GM23248 (cell line): Measurements from ENCODE around the gene EML4. TPM values are rescaled to one million over a fixed set of nuclear protein-coding genes. Genes with fewer than 3 reads are reported as not detected.
A peak's percentile ranks its signal among the peaks of the same experiment; 100 is the strongest.

Experiments
- DNase-seq: peaks from one replicate; pipeline ENCODE4 v3.0.0-alpha.2; 2015
- H2AFZ ChIP-seq: fragments of 200-600 bp; sonication (generic); 2 replicates; pipeline ENCODE4 v1.6.1; 2016; ENCODE audit warnings: antibody characterized with exemption
- H3F3A ChIP-seq: fragments of 200-600 bp; sonication (generic); 2 replicates; pipeline ENCODE4 v1.6.1; 2016; ENCODE audit warnings: mild to moderate bottlenecking, antibody characterized with exemption, mixed run types; ENCODE audit not compliant: insufficient read depth
- H3K27ac ChIP-seq: fragments of 200-600 bp; sonication (generic); 2 replicates; pipeline ENCODE4 v1.5.1; 2016; ENCODE audit warnings: mild to moderate bottlenecking
- H3K27me3 ChIP-seq: fragments of 200-600 bp; sonication (generic); replicated peaks from 2 replicates; pipeline ENCODE4 v1.6.1; 2016; ENCODE audit warnings: mild to moderate bottlenecking; ENCODE audit not compliant: insufficient read depth
- H3K36me3 ChIP-seq: fragments of 200-600 bp; sonication (generic); 2 replicates; pipeline ENCODE4 v1.6.1; 2016; ENCODE audit warnings: low read depth, mild to moderate bottlenecking
- H3K4me1 ChIP-seq: fragments of 200-600 bp; sonication (generic); 2 replicates; pipeline ENCODE4 v1.6.1; 2016; ENCODE audit warnings: mild to moderate bottlenecking; ENCODE audit not compliant: insufficient read depth
- H3K4me2 ChIP-seq: fragments of 200-600 bp; sonication (generic); one replicate; pipeline ENCODE4 v1.6.1; 2016; ENCODE audit warnings: mild to moderate bottlenecking; ENCODE audit not compliant: unreplicated experiment
- H3K4me3 ChIP-seq: fragments of 200-600 bp; sonication (generic); 2 replicates; pipeline ENCODE4 v1.5.1; 2016; ENCODE audit warnings: mild to moderate bottlenecking
- H3K79me2 ChIP-seq: fragments of 200-600 bp; sonication (generic); 2 replicates; pipeline ENCODE4 v1.6.1; 2016; ENCODE audit warnings: mild to moderate bottlenecking; ENCODE audit not compliant: insufficient read depth
- H3K9ac ChIP-seq: fragments of 200-600 bp; sonication (generic); 2 replicates; pipeline ENCODE4 v1.6.1; 2016; ENCODE audit warnings: mild to moderate bottlenecking
- H3K9me2 ChIP-seq: fragments of 200-600 bp; sonication (generic); 2 replicates; pipeline ENCODE4 v1.6.1; 2016; ENCODE audit warnings: mixed run types, mild to moderate bottlenecking, moderate library complexity; ENCODE audit not compliant: insufficient read depth
- H3K9me3 ChIP-seq: fragments of 200-600 bp; sonication (generic); one replicate; pipeline ENCODE4 v1.6.1; 2017; ENCODE audit warnings: low read depth
- H4K20me1 ChIP-seq: fragments of 200-600 bp; sonication (generic); 2 replicates; pipeline ENCODE4 v1.6.0; 2016; ENCODE audit not compliant: insufficient read depth
- EZH2 ChIP-seq: fragments of 200-600 bp; sonication (generic); IDR thresholded peaks from 2 replicates; pipeline ENCODE4 v1.6.1; 2018; ENCODE audit warnings: antibody characterized with exemption, mild to moderate bottlenecking; ENCODE audit not compliant: insufficient read depth, poor library complexity, severe bottlenecking
- EZH2phosphoT487 ChIP-seq: fragments of 200-600 bp; sonication (generic); IDR thresholded peaks from 2 replicates; pipeline ENCODE4 v1.6.1; 2018; ENCODE audit warnings: antibody characterized with exemption, moderate library complexity, mild to moderate bottlenecking, low read depth; ENCODE audit not compliant: insufficient read depth
- WGBS, 2 experiments: methylation state at CpG; one replicate each; pipeline ENCODE4 v1.1.6; 2015 to 2017; ENCODE audit warnings: low lambda C conversion rate in 2 of 2, low coverage in 1 of 2; ENCODE audit errors: missing lambda C conversion rate in 2 of 2; 5-methylcytosine and 5-hydroxymethylcytosine counted together
- in situ Hi-C: fragments of 300-500 bp; cut with MboI; formaldehyde crosslinking; loops from 2 replicates; pipeline ENCODE4 v1.15.0; 2020
- polyA plus RNA-seq: library from polyadenylated mRNA; unstranded; fragments of >200 nt; fragmentation: Nextera tagmentation; extraction: Ambion mirVana; gene quantifications from 2 replicates; pipeline ENCODE4 v1.2.1, GENCODE V29; 2016
- total RNA-seq: library from RNA; depleted of rRNA; stranded (reverse); fragments of >200 nt; shearing (Covaris generic); gene quantifications from 2 replicates; pipeline ENCODE4 v1.2.3, GENCODE V29; 2014

Gene EML4
- total and polyA plus RNA-seq, 2 experiments from 2014 or later: 19.3 to 21.7 TPM

- WGBS, 2 experiments: 93 to 100% methylated on average over 1 of the region's 1 CpG
- Histone ChIP-seq H3K4me3 (no peak overlapping the region), H3F3A (no peaks in the 10 kb centered on the region), H3K9me3 (no peaks in the 10 kb centered on the region), H4K20me1 (no peaks in the 10 kb centered on the region), H3K79me2 (peaks cover 89% of the 10 kb centered on the region), H3K9me2 (no peaks in the 10 kb centered on the region), H3K27ac (no peak overlapping the region), H3K36me3 (no peaks in the 10 kb centered on the region), H3K4me1 (peaks cover 16% of the 10 kb centered on the region), H3K4me2 (peak overlapping the region; percentile 25), H3K9ac (no peak overlapping the region), H3K27me3 (no peaks in the 10 kb centered on the region), H2AFZ (no peak overlapping the region)
- DNase-seq: no peak
- in situ Hi-C loops: no loop called here
- no peak for TF ChIP-seq EZH2phosphoT487
- TF ChIP-seq EZH2: no peak
Observed at GRCh38 chr2:42186366-42186765, 17.2 kb downstream of the EML4 start.

- WGBS, 2 experiments: 91 to 96% methylated on average over 7 to 8 of the region's 8 CpGs
Observed at GRCh38 chr2:42186945-42187632, 17.9 kb downstream of the EML4 start.

GRCh38 chr2:42187886-42188285 is 18.7 kb downstream of the EML4 start:
- Histone ChIP-seq H3K36me3 (no peaks in the 10 kb centered on the region), H3K27ac (no peak overlapping the region), H3K79me2 (peaks cover 89% of the 10 kb centered on the region), H3K4me2 (no peak overlapping the region), H3F3A (no peaks in the 10 kb centered on the region), H3K9me3 (no peaks in the 10 kb centered on the region), H4K20me1 (no peaks in the 10 kb centered on the region), H3K9me2 (no peaks in the 10 kb centered on the region), H3K9ac (no peak overlapping the region), H3K27me3 (no peaks in the 10 kb centered on the region), H2AFZ (no peak overlapping the region), H3K4me3 (no peak overlapping the region), H3K4me1 (peaks cover 16% of the 10 kb centered on the region)
- TF ChIP-seq EZH2 (no peak), EZH2phosphoT487 (no peak)
- 92 to 94% methylated on average over 3 of the region's 3 CpGs for WGBS, 2 experiments
- DNase-seq: no peak
- in situ Hi-C loops: no loop called here

More at GRCh38 chr2:42186945-42187632, 17.9 kb downstream of the EML4 start:
- H4K20me1 ChIP-seq: no peaks in the 10 kb centered on the region
- H3K27ac ChIP-seq: no peak overlapping the region
- H3K79me2 ChIP-seq: peaks cover 89% of the 10 kb centered on the region
- no peaks in the 10 kb centered on the region for H3K9me2 ChIP-seq
- no peak overlapping the region for H3K4me2 ChIP-seq
- TF ChIP-seq EZH2 (no peak), EZH2phosphoT487 (no peak)
- no peak for DNase-seq
- in situ Hi-C loops: no loop called here
- H3K36me3 ChIP-seq: no peaks in the 10 kb centered on the region
- H3K27me3 ChIP-seq: no peaks in the 10 kb centered on the region
- no peak overlapping the region for H3K4me3 ChIP-seq
- H3K9me3 ChIP-seq: no peaks in the 10 kb centered on the region
- no peak overlapping the region for H2AFZ ChIP-seq
- H3K9ac ChIP-seq: no peak overlapping the region
- no peaks in the 10 kb centered on the region for H3F3A ChIP-seq
- peaks cover 16% of the 10 kb centered on the region for H3K4me1 ChIP-seq

- TF ChIP-seq EZH2phosphoT487 (no peak), EZH2 (no peak)
- no peak for DNase-seq
- Histone ChIP-seq H3K9me2 (no peaks in the 10 kb centered on the region), H3K79me2 (peaks cover 92% of the 10 kb centered on the region), H3K27me3 (no peaks in the 10 kb centered on the region), H3K36me3 (no peaks in the 10 kb centered on the region), H2AFZ (no peak overlapping the region), H3K27ac (no peak overlapping the region), H3K9me3 (no peaks in the 10 kb centered on the region), H3K4me2 (no peak overlapping the region), H3K4me3 (no peak overlapping the region), H3F3A (no peaks in the 10 kb centered on the region), H3K4me1 (peaks cover 28% of the 10 kb centered on the region), H4K20me1 (no peaks in the 10 kb centered on the region), H3K9ac (no peak overlapping the region)
- 100% methylated on average over 2 of the region's 2 CpGs for WGBS, 2 experiments
- in situ Hi-C loops: no loop called here
Observed at GRCh38 chr2:42189235-42189566, 20.0 kb downstream of the EML4 start.
